Measurements from ENCODE around the gene HSD17B8. TPM values are rescaled to one million over a fixed set of nuclear protein-coding genes. Genes with fewer than 3 reads are reported as not detected.

Gene HSD17B8
- total RNA-seq, 2 experiments from 2014 or later: 31.1 to 32.6 TPM

- no peaks in the 10 kb centered on the region for H3K27me3 Mint-ChIP-seq
- peak; percentile 69 for DNase-seq
- H3K36me3 Mint-ChIP-seq: peaks cover 34% of the 10 kb centered on the region
- no peaks in the 10 kb centered on the region for H3K9me3 Mint-ChIP-seq
- peak overlapping the region; percentile 96 for H3K27ac Mint-ChIP-seq
- H3K4me3 Mint-ChIP-seq: peak overlapping the region; percentile 98
- H3K4me1 Mint-ChIP-seq: peaks cover 58% of the 10 kb centered on the region
Observed at GRCh38 chr6:33205191-33206026, 954 bp downstream of the HSD17B8 start.

- peak overlapping the region; percentile 98 for H3K4me3 Mint-ChIP-seq
- peaks cover 59% of the 10 kb centered on the region for H3K4me1 Mint-ChIP-seq
Observed at GRCh38 chr6:33206027-33206863, 1.8 kb downstream of the HSD17B8 start.

GRCh38 chr6:33206864-33207551 lies 2.6 kb downstream of the HSD17B8 start:
- Mint-ChIP-seq H3K9me3 (no peaks in the 10 kb centered on the region), H3K27ac (peak overlapping the region; percentile 94), H3K4me1 (peaks cover 53% of the 10 kb centered on the region), H3K36me3 (peaks cover 29% of the 10 kb centered on the region), H3K27me3 (no peaks in the 10 kb centered on the region), H3K4me3 (peak overlapping the region; percentile 85)
- no peak for DNase-seq

More at GRCh38 chr6:33206027-33206863, 1.8 kb downstream of the HSD17B8 start:
- Mint-ChIP-seq H3K27me3 (no peaks in the 10 kb centered on the region), H3K36me3 (peaks cover 34% of the 10 kb centered on the region), H3K27ac (peak overlapping the region; percentile 96), H3K9me3 (no peaks in the 10 kb centered on the region)
- DNase-seq: no peak

- peaks cover 49% of the 10 kb centered on the region for H3K4me1 Mint-ChIP-seq
Observed at GRCh38 chr6:33207552-33208090, 3.2 kb downstream of the HSD17B8 start.

GRCh38 chr6:33208091-33208967 lies 3.9 kb downstream of the HSD17B8 start, which contains the start of gene RING1:
TSS of gene RING1 (plus strand) at chr6:33208500. CDS start at chr6:33208823, 323 bp downstream.
- peak; percentile 87 for DNase-seq
- H3K4me3 Mint-ChIP-seq: peak within 1 kb of the TSS; percentile 85
- no peaks in the 10 kb centered on the region for H3K27me3 Mint-ChIP-seq
- peaks cover 49% of the 10 kb centered on the region for H3K4me1 Mint-ChIP-seq
- no peaks in the 10 kb centered on the region for H3K9me3 Mint-ChIP-seq
- peak within 1 kb of the TSS; percentile 94 for H3K27ac Mint-ChIP-seq
- H3K36me3 Mint-ChIP-seq: peaks cover 16% of the 10 kb centered on the region

More at GRCh38 chr6:33207552-33208090, 3.2 kb downstream of the HSD17B8 start:
- Mint-ChIP-seq H3K36me3 (peaks cover 23% of the 10 kb centered on the region), H3K27me3 (no peaks in the 10 kb centered on the region), H3K9me3 (no peaks in the 10 kb centered on the region), H3K4me3 (peak overlapping the region; percentile 85), H3K27ac (peak overlapping the region; percentile 94)
- no peak for DNase-seq

- Mint-ChIP-seq H3K27me3 (peaks cover 5% of the 10 kb centered on the region), H3K36me3 (peaks cover 10% of the 10 kb centered on the region), H3K9me3 (no peaks in the 10 kb centered on the region), H3K4me1 (peaks cover 53% of the 10 kb centered on the region), H3K27ac (no peak overlapping the region), H3K4me3 (no peak overlapping the region)
- no peak for DNase-seq
Observed at GRCh38 chr6:33209856-33210255, 5.4 kb downstream of the HSD17B8 start.

- H3K27ac Mint-ChIP-seq: no peak overlapping the region
- H3K9me3 Mint-ChIP-seq: no peaks in the 10 kb centered on the region
- peaks cover 50% of the 10 kb centered on the region for H3K4me1 Mint-ChIP-seq
Observed at GRCh38 chr6:33211136-33211535, 6.7 kb downstream of the HSD17B8 start.

GRCh38 chr6:33211666-33212422 lies 7.4 kb downstream of the HSD17B8 start:
- Mint-ChIP-seq H3K27me3 (peaks cover 5% of the 10 kb centered on the region), H3K27ac (no peak overlapping the region), H3K36me3 (peaks cover 9% of the 10 kb centered on the region), H3K4me3 (no peak overlapping the region), H3K4me1 (peaks cover 49% of the 10 kb centered on the region), H3K9me3 (no peaks in the 10 kb centered on the region)
- no peak for DNase-seq

More at GRCh38 chr6:33211136-33211535, 6.7 kb downstream of the HSD17B8 start:
- Mint-ChIP-seq H3K27me3 (peaks cover 5% of the 10 kb centered on the region), H3K36me3 (peaks cover 9% of the 10 kb centered on the region), H3K4me3 (no peak overlapping the region)
- DNase-seq: no peak

- Mint-ChIP-seq H3K4me3 (peak overlapping the region; percentile 78), H3K36me3 (peaks cover 9% of the 10 kb centered on the region), H3K27ac (no peak overlapping the region), H3K27me3 (peaks cover 5% of the 10 kb centered on the region), H3K4me1 (peaks cover 48% of the 10 kb centered on the region), H3K9me3 (no peaks in the 10 kb centered on the region)
- no peak for DNase-seq
Observed at GRCh38 chr6:33212857-33213165, 8.4 kb downstream of the HSD17B8 start.

- H3K36me3 Mint-ChIP-seq: peaks cover 9% of the 10 kb centered on the region
- peak overlapping the region; percentile 66 for H3K27ac Mint-ChIP-seq
- no peak for DNase-seq
- H3K27me3 Mint-ChIP-seq: peaks cover 9% of the 10 kb centered on the region
- no peaks in the 10 kb centered on the region for H3K9me3 Mint-ChIP-seq
- H3K4me1 Mint-ChIP-seq: peaks cover 51% of the 10 kb centered on the region
- H3K4me3 Mint-ChIP-seq: peak overlapping the region; percentile 78
Observed at GRCh38 chr6:33213166-33213988, 8.9 kb downstream of the HSD17B8 start.

- H3K4me1 Mint-ChIP-seq: peaks cover 48% of the 10 kb centered on the region
- H3K27ac Mint-ChIP-seq: peak overlapping the region; percentile 11
- peaks cover 9% of the 10 kb centered on the region for H3K27me3 Mint-ChIP-seq
- DNase-seq: no peak
- no peaks in the 10 kb centered on the region for H3K9me3 Mint-ChIP-seq
- peaks cover 9% of the 10 kb centered on the region for H3K36me3 Mint-ChIP-seq
- peak overlapping the region; percentile 78 for H3K4me3 Mint-ChIP-seq
Observed at GRCh38 chr6:33213989-33214335, 9.5 kb downstream of the HSD17B8 start.

- Mint-ChIP-seq H3K36me3 (peaks cover 5% of the 10 kb centered on the region), H3K4me3 (peak overlapping the region; percentile 43), H3K4me1 (peaks cover 38% of the 10 kb centered on the region), H3K27me3 (peaks cover 9% of the 10 kb centered on the region), H3K9me3 (no peaks in the 10 kb centered on the region), H3K27ac (peak overlapping the region; percentile 58)
- no peak for DNase-seq
Observed at GRCh38 chr6:33215271-33216116, 11.0 kb downstream of the HSD17B8 start.
